Activated naive CD4-positive, alpha-beta T cell (primary cell): ENCODE measurements around the gene ME3.
"Not testable (repeated sequence)": the region's sequence is repeated elsewhere in the genome, so short reads cannot be mapped to it uniquely, and the experiment has no call there.

ENCODE experiments used
- DNase-seq, 4 experiments: peaks; one replicate each; lab custom pipeline; 2025; lab: John Stamatoyannopoulos, UW

The ME3 gene

GRCh38 chr11:86620891-86621521 is 51.4 kb downstream of the ME3 start:
- no peak for DNase-seq

- not testable (repeated sequence) for DNase-seq
These were observed 53.0 kb downstream of the ME3 start for GRCh38 chr11:86619428-86619827.

- no peak for DNase-seq
These were observed 54.9 kb downstream of the ME3 start for GRCh38 chr11:86617502-86617901.

GRCh38 chr11:86615487-86615886 is 56.9 kb downstream of the ME3 start:
- no peak for DNase-seq

GRCh38 chr11:86610559-86611341 is 61.7 kb downstream of the ME3 start:
- DNase-seq: no peak

GRCh38 chr11:86608251-86608799 is 64.1 kb downstream of the ME3 start:
- peak in 1 of 4 experiments; percentile 2 for DNase-seq

- no peak for DNase-seq
These were observed 65.5 kb downstream of the ME3 start for GRCh38 chr11:86606836-86607481.

GRCh38 chr11:86606270-86606835 is 66.1 kb downstream of the ME3 start:
- no peak for DNase-seq

GRCh38 chr11:86596861-86597586 is 75.4 kb downstream of the ME3 start:
- DNase-seq: no peak

GRCh38 chr11:86595955-86596354 is 76.5 kb downstream of the ME3 start:
- no peak for DNase-seq

- DNase-seq: no peak
These were observed 77.0 kb downstream of the ME3 start for GRCh38 chr11:86595451-86595850.

GRCh38 chr11:86594746-86595145 is 77.7 kb downstream of the ME3 start:
- DNase-seq: no peak

- no peak for DNase-seq
These were observed 78.6 kb downstream of the ME3 start for GRCh38 chr11:86593833-86594232.

GRCh38 chr11:86592659-86593451 is 79.6 kb downstream of the ME3 start:
- DNase-seq: peak; percentile 15 to 40 (median 34)

- DNase-seq: no peak
These were observed 80.3 kb downstream of the ME3 start for GRCh38 chr11:86592047-86592591.

- no peak for DNase-seq
These were observed 80.8 kb downstream of the ME3 start for GRCh38 chr11:86591631-86592030.

- no peak for DNase-seq
These were observed 82.4 kb downstream of the ME3 start for GRCh38 chr11:86589856-86590589.

GRCh38 chr11:86589204-86589603 is 83.2 kb downstream of the ME3 start:
- DNase-seq: no peak

GRCh38 chr11:86588566-86589090 is 83.8 kb downstream of the ME3 start:
- DNase-seq: no peak
